GM12875 (cell line): ENCODE measurements around the gene GOLGA6L4.
"Not testable (repeated sequence)": the region's sequence is repeated elsewhere in the genome, so short reads cannot be mapped to it uniquely, and the experiment has no call there.

Source experiments
- H3K4me3 ChIP-seq: one replicate; pipeline ENCODE4 v1.5.1; 2011; ENCODE audit warnings: low read depth, low read length, control low read depth

GOLGA6L4 gene

DNA sequence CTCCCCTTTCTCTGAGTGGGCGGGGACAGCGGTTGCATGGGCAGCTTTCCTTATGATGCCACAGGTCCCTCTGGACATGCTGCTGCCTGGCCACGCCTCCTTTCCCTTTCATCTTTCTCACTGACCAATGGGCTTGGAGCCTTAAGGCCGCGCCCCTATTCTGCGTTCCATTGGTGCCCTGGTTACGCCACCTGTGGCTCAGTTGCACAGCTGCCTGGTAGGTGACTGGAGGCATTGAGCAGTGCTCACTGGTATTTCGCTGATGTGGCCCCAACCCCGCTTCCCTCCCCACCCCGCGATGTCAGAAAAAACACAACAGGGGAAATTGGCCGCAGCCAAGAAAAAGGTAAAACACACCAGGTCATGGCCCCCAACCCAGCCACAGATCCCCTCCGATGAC, at the start of gene GOLGA6L4:
Gene GOLGA6L4, plus strand, starts transcription at position 201 of the 400 bp plus-strand sequence. Its CDS starts 62 bp downstream, at position 263.
- H3K4me3 ChIP-seq = not testable (repeated sequence)

DNA sequence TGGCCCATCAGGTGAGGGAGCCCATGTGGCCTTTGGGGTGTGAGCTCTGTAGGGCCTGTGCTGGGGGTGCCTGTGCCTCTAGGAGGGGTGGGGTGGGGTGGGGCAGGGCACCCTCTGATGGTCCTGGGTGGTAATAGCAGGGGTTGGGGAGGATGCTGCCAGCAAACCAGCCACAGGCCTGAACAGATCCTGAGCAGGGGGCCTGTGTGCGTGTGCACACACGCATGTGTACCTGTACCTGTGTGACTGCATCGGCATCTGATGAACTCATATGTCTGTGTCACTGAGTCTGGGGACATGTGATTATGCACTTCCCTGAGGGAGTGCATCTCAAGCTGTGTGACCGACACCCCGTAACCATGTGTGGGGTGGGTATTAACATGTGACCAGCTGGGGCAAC, 42.6 kb upstream of the GOLGA6L4 start:
- not testable (repeated sequence) for H3K4me3 ChIP-seq

DNA sequence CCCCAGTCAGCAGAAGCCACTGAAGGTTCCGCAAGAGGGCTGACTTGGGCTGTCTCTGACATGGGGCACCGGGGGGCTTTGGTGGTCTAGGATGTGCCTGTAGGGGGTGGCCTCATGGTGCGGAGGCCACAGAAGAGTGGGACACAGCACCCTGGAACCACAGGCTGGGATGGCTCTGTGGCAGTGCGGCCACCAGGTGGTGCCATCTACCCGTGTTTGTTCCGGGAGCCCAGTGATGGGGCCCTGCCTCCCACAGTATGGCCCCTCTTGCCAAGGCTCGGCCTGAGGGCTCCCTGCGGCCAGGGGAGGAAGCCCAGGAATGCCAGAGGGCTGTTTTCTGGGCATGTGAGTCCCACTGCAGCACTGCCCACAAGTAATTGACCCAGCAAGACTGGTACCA, 40.0 kb upstream of the GOLGA6L4 start:
- H3K4me3 ChIP-seq = not testable (repeated sequence)

DNA sequence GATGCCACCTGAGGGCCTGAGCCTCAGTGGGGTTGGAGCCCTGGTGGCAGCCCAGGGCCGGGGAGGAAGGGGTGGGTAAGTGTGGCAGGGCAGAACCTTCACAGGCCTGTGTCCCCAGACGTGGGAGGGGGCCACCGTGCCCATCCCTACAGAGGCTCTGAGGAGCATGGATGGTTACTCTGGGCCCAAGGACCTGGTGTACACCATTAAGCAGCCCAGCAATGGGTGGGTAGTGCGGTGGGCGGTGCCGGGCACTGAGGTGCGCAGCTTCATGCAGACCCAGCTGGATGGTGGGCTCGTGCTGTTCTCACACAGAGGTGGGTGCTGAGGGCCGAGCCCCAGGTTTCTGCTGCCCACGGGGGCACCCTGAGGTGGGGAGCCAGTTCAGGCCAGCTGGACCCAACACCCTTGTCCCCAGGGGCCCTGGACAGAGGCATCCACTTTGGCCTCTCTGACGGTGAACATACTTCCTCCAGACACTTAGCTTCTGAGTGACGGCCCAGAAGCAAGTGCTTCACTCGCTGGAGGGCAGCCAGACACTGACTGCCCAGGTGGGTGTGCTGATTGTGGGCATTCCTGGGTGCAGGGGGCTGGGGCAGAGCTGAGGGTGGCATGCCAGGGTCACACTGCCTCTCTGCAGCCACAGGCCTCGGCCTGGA, 38.9 kb upstream of the GOLGA6L4 start:
- not testable (repeated sequence) for H3K4me3 ChIP-seq

- not testable (repeated sequence) for H3K4me3 ChIP-seq
Measured at GRCh38 chr15:84199865-84200264, 35.7 kb upstream of the GOLGA6L4 start.

- not testable (repeated sequence) for H3K4me3 ChIP-seq
Measured at GRCh38 chr15:84246441-84246840, 10.9 kb downstream of the GOLGA6L4 start.
